Nephron progenitor cell (in vitro differentiated cells): ENCODE data around the gene NKD1.

Source experiments
- DNase-seq: peaks from one replicate; pipeline ENCODE4 v3.0.0; 2021
- H3K27ac Mint-ChIP-seq: 2 replicates; pipeline ENCODE4 v1.8.0; 2021; ENCODE audit warnings: mild to moderate bottlenecking, moderate library complexity, mixed read lengths
- H3K27me3 Mint-ChIP-seq: 2 replicates; pipeline ENCODE4 v1.8.0; 2021; ENCODE audit warnings: mild to moderate bottlenecking, low read depth, mixed read lengths; ENCODE audit not compliant: poor library complexity
- H3K36me3 Mint-ChIP-seq: 2 replicates; pipeline ENCODE4 v1.8.0; 2021; ENCODE audit warnings: low read depth, mixed read lengths
- H3K4me1 Mint-ChIP-seq: 2 replicates; pipeline ENCODE4 v1.8.0; 2021; ENCODE audit warnings: mixed read lengths
- H3K4me3 Mint-ChIP-seq: 2 replicates; pipeline ENCODE4 v1.8.0; 2021; ENCODE audit warnings: mild to moderate bottlenecking, moderate library complexity, mixed read lengths
- H3K9me3 Mint-ChIP-seq: 2 replicates; pipeline ENCODE4 v1.8.0; 2021; ENCODE audit warnings: mild to moderate bottlenecking, moderate library complexity, mixed read lengths
- CTCF ChIP-seq: fragments of 200-600 bp; sonication (generic); IDR thresholded peaks from 2 replicates; pipeline ENCODE4 v1.5.0; 2021; ENCODE audit warnings: antibody characterized with exemption

The NKD1 gene

DNA sequence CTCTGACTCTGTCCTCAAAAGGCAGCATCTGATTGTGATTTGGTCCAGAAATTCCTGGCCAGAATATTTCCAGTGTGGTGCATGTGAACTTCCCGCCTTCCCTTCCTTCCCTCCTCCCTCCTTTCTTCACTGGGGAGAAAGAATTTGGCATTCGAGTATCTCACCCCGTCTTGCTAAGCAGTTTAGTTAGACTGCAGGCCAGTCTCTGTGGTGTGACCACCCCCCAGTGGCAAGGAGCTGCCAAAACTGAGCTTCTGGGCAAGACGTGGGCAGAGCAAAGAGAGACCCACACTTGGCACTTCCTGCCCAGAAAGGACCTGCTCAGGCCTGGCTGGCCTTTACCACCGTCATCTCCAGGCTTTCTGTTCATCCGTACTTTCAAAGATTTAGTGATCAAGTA, 96.5 kb downstream of the NKD1 start:
- H3K27me3 Mint-ChIP-seq = no peaks in the 10 kb centered on the region
- H3K27ac Mint-ChIP-seq = peak overlapping the region; percentile 69
- H3K4me3 Mint-ChIP-seq = peak overlapping the region; percentile 1
- no peaks in the 10 kb centered on the region for H3K9me3 Mint-ChIP-seq
- no peak for DNase-seq
- peaks cover 31% of the 10 kb centered on the region for H3K4me1 Mint-ChIP-seq
- no peak for TF ChIP-seq CTCF
- H3K36me3 Mint-ChIP-seq = peaks cover 25% of the 10 kb centered on the region

DNA sequence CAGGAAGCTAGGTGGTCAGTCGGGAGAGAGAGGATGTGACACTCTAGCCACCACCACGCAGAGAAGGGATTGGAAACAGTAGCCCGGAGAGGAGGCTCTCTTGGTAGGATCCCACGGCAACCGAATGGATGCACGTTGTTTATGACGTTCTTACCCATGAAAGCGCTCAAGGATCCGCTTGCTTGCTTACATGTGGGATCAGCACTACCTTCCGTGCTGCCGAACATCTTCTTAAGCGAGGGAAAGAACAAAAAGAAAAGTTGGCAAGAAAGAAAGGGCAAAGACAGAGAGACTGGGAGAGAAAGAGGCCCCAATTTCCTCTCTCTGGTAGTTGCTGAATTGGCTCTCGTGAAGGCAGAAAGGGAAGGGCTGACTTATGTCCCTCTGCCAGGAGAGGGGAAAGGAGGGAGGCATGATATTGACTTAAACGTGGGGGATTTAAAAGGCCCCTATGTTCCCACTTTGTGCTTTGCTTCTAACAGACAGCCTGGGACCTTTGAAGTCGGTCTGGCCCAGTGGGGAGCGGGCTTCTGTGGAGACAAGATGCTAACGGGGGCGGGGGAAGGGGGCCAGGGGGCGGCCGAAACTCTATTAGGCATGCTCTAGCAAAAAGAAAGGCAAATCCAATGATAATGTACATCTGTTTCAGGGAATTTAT, 97.5 kb downstream of the NKD1 start:
- no peak for TF ChIP-seq CTCF
- Mint-ChIP-seq H3K9me3 (no peaks in the 10 kb centered on the region), H3K27ac (peak overlapping the region; percentile 77), H3K4me1 (peaks cover 27% of the 10 kb centered on the region), H3K36me3 (peaks cover 25% of the 10 kb centered on the region), H3K27me3 (peaks cover 4% of the 10 kb centered on the region), H3K4me3 (no peak overlapping the region)
- no peak for DNase-seq

GRCh38 chr16:50646345-50646744, 98.1 kb downstream of the NKD1 start:
- Mint-ChIP-seq H3K27ac (no peak overlapping the region), H3K4me1 (peaks cover 24% of the 10 kb centered on the region), H3K36me3 (peaks cover 25% of the 10 kb centered on the region), H3K4me3 (no peak overlapping the region), H3K9me3 (no peaks in the 10 kb centered on the region), H3K27me3 (peaks cover 4% of the 10 kb centered on the region)
- no peak for DNase-seq
- TF ChIP-seq CTCF = no peak

DNA sequence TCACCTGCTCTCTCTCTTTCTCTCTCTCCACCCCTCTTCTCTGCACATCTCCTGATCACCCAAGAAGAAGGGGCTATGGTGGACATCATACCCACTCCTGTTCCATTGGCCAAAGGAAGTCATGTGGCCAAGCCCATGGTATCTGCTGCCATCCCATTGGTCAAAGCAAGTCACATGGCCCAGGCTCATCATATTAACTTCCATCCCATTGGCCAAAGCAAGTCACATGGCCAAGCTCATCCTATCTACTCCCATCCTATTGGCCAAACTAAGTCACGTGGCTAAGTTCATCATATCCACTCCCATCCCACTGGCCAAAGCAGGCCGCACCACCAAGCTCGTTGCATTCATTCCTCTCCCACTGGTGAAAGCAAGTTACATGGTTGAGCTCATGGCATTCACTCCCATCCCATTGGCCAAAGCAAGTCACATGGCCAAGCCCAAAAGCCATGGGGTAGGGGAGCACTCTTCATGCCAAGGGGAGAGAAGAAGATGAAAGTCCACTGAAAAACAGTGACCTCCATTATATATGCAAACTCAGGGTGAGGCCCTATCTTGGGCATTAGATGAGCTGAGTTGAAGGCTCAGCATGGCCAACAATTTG, 103.7 kb downstream of the NKD1 start:
- Mint-ChIP-seq H3K27me3 (peaks cover 6% of the 10 kb centered on the region), H3K4me1 (peaks cover 15% of the 10 kb centered on the region), H3K4me3 (no peak overlapping the region), H3K27ac (no peak overlapping the region), H3K36me3 (peaks cover 22% of the 10 kb centered on the region), H3K9me3 (no peaks in the 10 kb centered on the region)
- TF ChIP-seq CTCF = no peak
- no peak for DNase-seq

DNA sequence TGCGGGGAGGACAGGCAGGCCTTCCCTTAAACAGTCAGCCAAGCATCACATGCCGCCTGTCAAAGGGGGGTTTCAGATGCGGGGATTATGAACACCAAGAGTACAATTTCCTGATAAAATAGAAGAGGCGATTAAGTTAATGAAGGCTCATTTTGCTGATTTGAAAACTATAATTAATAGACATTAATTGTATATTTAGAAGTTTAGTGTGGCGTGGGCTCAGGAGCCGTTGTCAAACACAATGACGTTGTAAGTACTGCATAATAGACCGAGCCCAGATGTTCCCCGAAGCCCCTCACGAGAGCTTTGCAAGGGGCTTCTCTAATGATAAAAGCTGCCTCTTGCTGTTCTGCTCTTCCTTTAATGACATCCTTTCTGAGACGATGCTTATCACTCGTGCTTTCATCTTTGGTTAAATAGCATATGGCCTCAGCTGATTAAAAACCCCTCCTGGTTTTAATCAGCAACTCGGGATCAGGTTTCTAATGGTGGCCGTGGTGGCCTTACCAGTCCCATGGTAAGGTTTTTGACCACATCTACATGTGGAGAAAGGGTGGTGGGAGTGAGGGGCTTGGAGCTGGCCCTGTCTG, 104.7 kb downstream of the NKD1 start:
- DNase-seq = no peak
- Mint-ChIP-seq H3K27me3 (peaks cover 12% of the 10 kb centered on the region), H3K4me3 (no peak overlapping the region), H3K36me3 (peaks cover 21% of the 10 kb centered on the region), H3K4me1 (peaks cover 24% of the 10 kb centered on the region), H3K9me3 (no peaks in the 10 kb centered on the region), H3K27ac (no peak overlapping the region)
- TF ChIP-seq CTCF = no peak
